Thyroid gland (tissue), 4 donors: ENCODE results near the gene TUBB2B. TPM values are rescaled to one million over a fixed set of nuclear protein-coding genes. Genes with fewer than 3 reads are reported as not detected.
A peak's percentile ranks its signal among the peaks of the same experiment; 100 is the strongest.

Experiments used
- DNase-seq, 2 donors: peaks; one replicate each; pipeline ENCODE4 v3.0.0-alpha.2; 2019
- H3K27ac ChIP-seq, 3 donors: fragments of 200-600 bp; sonication (generic); 1 replicate in 2 of 3; 2 replicates in 1 of 3; pipeline ENCODE4 v1.5.1; 2016 to 2019; ENCODE audit warnings: mild to moderate bottlenecking in 1 of 3, moderate library complexity in 1 of 3
- H3K27me3 ChIP-seq: fragments of 200-600 bp; sonication (generic); one replicate; pipeline ENCODE4 v1.5.1; 2019
- H3K36me3 ChIP-seq, 2 donors: fragments of 200-600 bp; sonication (generic); one replicate each; pipeline ENCODE4 v1.5.1; 2016 to 2019
- H3K4me1 ChIP-seq, 2 donors: fragments of 200-600 bp; sonication (generic); one replicate each; pipeline ENCODE4 v1.5.1; 2017 to 2019
- H3K4me3 ChIP-seq, 3 donors: fragments of 200-600 bp; sonication (generic); replicated peaks in 1 of 3; 1 replicate in 2 of 3; 2 replicates in 1 of 3; pipeline ENCODE4 v1.5.1; 2016; ENCODE audit warnings: mild to moderate bottlenecking in 1 of 3
- H3K9me3 ChIP-seq: fragments of 200-600 bp; sonication (generic); one replicate; pipeline ENCODE4 v1.5.1; 2017
- CTCF ChIP-seq, 6 experiments: fragments of 200-600 bp in 3 of 6; fragments of 450-650 bp in 3 of 6; sonication (generic) in 3 of 6; IDR thresholded peaks; one replicate each; pipeline ENCODE4 v1.5.1; 2016 to 2019; ENCODE audit warnings: antibody characterized with exemption in 6 of 6, mild to moderate bottlenecking in 2 of 6, inconsistent platforms in 1 of 6, moderate library complexity in 1 of 6
- POLR2A ChIP-seq, 2 donors: fragments of 450-650 bp; IDR thresholded peaks; one replicate each; pipeline ENCODE4 v1.6.1; 2017; ENCODE audit warnings: antibody characterized with exemption in 2 of 2, mild to moderate bottlenecking in 2 of 2, moderate library complexity in 1 of 2
- WGBS, 2 donors: methylation state at CpG; one replicate each; pipeline ENCODE4 v1.1.5; 2017; 5-methylcytosine and 5-hydroxymethylcytosine counted together
- intact Hi-C: fragments of 100-400 bp; cut with DNase I; formaldehyde crosslinking; loops from one replicate; pipeline ENCODE4 v1.15.1; 2023
- total RNA-seq, 4 donors: library from RNA; depleted of rRNA; stranded (reverse); fragments of >200 nt; gene quantifications; one replicate each; pipeline ENCODE4 v1.2.3, GENCODE V29; 2016

The TUBB2B gene
- total RNA-seq, 4 donors from 2014 or later: 1.1 to 6.1 (median 3.5) TPM; not detected in 1

GRCh38 chr6:3209114-3210023, 18.1 kb downstream of the TUBB2B start:
- no peaks in the 10 kb centered on the region for H3K9me3 ChIP-seq
- TF ChIP-seq POLR2A (IDR thresholded peaks at IDR 0.05) (no peak), CTCF (IDR thresholded peaks at IDR 0.05) (no peak)
- no peaks in the 10 kb centered on the region for H3K36me3 ChIP-seq
- no peak overlapping the region for H3K27ac ChIP-seq
- no peak overlapping the region for H3K4me3 ChIP-seq
- H3K4me1 ChIP-seq: no peaks in the 10 kb centered on the region
- H3K27me3 ChIP-seq: no peaks in the 10 kb centered on the region
- WGBS, 2 donors: 51 to 60% methylated on average over 16 to 17 of the region's 17 CpGs
- peak; percentile 36 to 39 for DNase-seq
- intact Hi-C loops: no loop called here

DNA sequence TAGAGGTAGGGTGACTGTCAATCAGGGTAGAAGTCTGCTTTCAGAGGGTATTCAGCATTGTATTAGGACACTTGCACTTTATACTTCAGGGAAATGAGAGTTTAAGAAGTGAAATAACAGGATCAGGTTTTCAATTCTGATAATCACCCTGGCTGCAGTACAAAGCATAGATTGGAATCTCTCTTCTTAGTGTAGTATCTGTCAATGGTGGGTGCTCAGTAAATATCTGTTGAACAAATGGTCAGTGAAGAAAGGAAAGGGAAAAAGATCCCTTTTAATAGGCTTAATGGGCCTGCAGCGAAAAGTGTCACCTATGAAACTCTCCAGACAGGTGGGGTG, 18.7 kb downstream of the TUBB2B start:
- WGBS, 2 donors: 83 to 84% methylated on average over 1 of the region's 1 CpG
- Histone ChIP-seq H3K27ac (no peak overlapping the region), H3K36me3 (no peaks in the 10 kb centered on the region), H3K27me3 (no peaks in the 10 kb centered on the region), H3K4me3 (no peak overlapping the region), H3K4me1 (no peaks in the 10 kb centered on the region), H3K9me3 (no peaks in the 10 kb centered on the region)
- intact Hi-C loops: no loop called here
- DNase-seq: no peak
- TF ChIP-seq POLR2A (IDR thresholded peaks at IDR 0.05) (no peak), CTCF (IDR thresholded peaks at IDR 0.05) (no peak)

GRCh38 chr6:3208098-3208774, 19.2 kb downstream of the TUBB2B start:
- H3K36me3 ChIP-seq: no peaks in the 10 kb centered on the region
- H3K27me3 ChIP-seq: no peaks in the 10 kb centered on the region
- no peaks in the 10 kb centered on the region for H3K9me3 ChIP-seq
- H3K4me3 ChIP-seq: no peak overlapping the region
- WGBS, 2 donors: 82 to 84% methylated on average over 14 of the region's 14 CpGs
- TF ChIP-seq POLR2A (IDR thresholded peaks at IDR 0.05) (no peak), CTCF (IDR thresholded peaks at IDR 0.05) (no peak)
- H3K4me1 ChIP-seq: no peaks in the 10 kb centered on the region
- intact Hi-C loops: no loop called here
- DNase-seq: no peak
- no peak overlapping the region for H3K27ac ChIP-seq

GRCh38 chr6:3206339-3207015, 21.0 kb downstream of the TUBB2B start:
- Histone ChIP-seq H3K27ac (no peak overlapping the region), H3K4me1 (no peaks in the 10 kb centered on the region), H3K27me3 (no peaks in the 10 kb centered on the region), H3K9me3 (no peaks in the 10 kb centered on the region), H3K4me3 (no peak overlapping the region), H3K36me3 (no peaks in the 10 kb centered on the region)
- TF ChIP-seq CTCF (IDR thresholded peaks at IDR 0.05) (no peak), POLR2A (IDR thresholded peaks at IDR 0.05) (no peak)
- intact Hi-C loops: no loop called here
- 90 to 95% methylated on average over 7 of the region's 7 CpGs for WGBS, 2 donors
- DNase-seq: no peak
